ENCODE data around the gene PIF1.
"Not testable (repeated sequence)": the region's sequence is repeated elsewhere in the genome, so short reads cannot be mapped to it uniquely, and the experiment has no call there.

Gene PIF1

GRCh38 chr15:64810497-64811326, 14.7 kb downstream of the PIF1 start:
- no peak for DNase-seq (ENCODE audit: low read depth in 2 of 2)

- DNase-seq (ENCODE audit: low read depth in 2 of 2) = peak; percentile 55 to 60
Measured at GRCh38 chr15:64809649-64810496, 15.6 kb downstream of the PIF1 start.

- DNase-seq (ENCODE audit: low read depth in 2 of 2) = no peak
Measured at GRCh38 chr15:64808785-64809453, 16.5 kb downstream of the PIF1 start.

- no peak for DNase-seq (ENCODE audit: low read depth in 2 of 2)
Measured at GRCh38 chr15:64807751-64808222, 17.7 kb downstream of the PIF1 start.

GRCh38 chr15:64807051-64807749, 18.2 kb downstream of the PIF1 start:
- no peak for DNase-seq (ENCODE audit: low read depth in 2 of 2)

GRCh38 chr15:64806509-64806908, 18.9 kb downstream of the PIF1 start:
- DNase-seq (ENCODE audit: low read depth in 2 of 2) = no peak

GRCh38 chr15:64804619-64805018, 20.8 kb downstream of the PIF1 start:
- no peak for DNase-seq (ENCODE audit: low read depth in 2 of 2)

- DNase-seq (ENCODE audit: low read depth in 2 of 2) = no peak
Measured at GRCh38 chr15:64803526-64803925, 21.9 kb downstream of the PIF1 start.

GRCh38 chr15:64800476-64800875, 25.0 kb downstream of the PIF1 start:
- DNase-seq (ENCODE audit: low read depth in 2 of 2) = no peak

- not testable (repeated sequence) for DNase-seq (ENCODE audit: low read depth in 2 of 2)
Measured at GRCh38 chr15:64798905-64799304, 26.5 kb downstream of the PIF1 start.

- DNase-seq (ENCODE audit: low read depth in 2 of 2) = not testable (repeated sequence)
Measured at GRCh38 chr15:64795921-64796320, 29.5 kb downstream of the PIF1 start.

GRCh38 chr15:64795299-64795698, 30.1 kb downstream of the PIF1 start:
- DNase-seq (ENCODE audit: low read depth in 2 of 2) = not testable (repeated sequence)

- DNase-seq (ENCODE audit: low read depth in 2 of 2) = no peak
Measured at GRCh38 chr15:64792282-64792681, 33.2 kb downstream of the PIF1 start.

GRCh38 chr15:64791401-64791800, 34.0 kb downstream of the PIF1 start:
- DNase-seq (ENCODE audit: low read depth in 2 of 2) = no peak

GRCh38 chr15:64783796-64784195, 41.7 kb downstream of the PIF1 start:
- DNase-seq (ENCODE audit: low read depth in 2 of 2) = no peak

- no peak for DNase-seq (ENCODE audit: low read depth in 2 of 2)
Measured at GRCh38 chr15:64782751-64783150, 42.7 kb downstream of the PIF1 start.

- no peak for DNase-seq (ENCODE audit: low read depth in 2 of 2)
Measured at GRCh38 chr15:64781299-64781698, 44.1 kb downstream of the PIF1 start.

- DNase-seq (ENCODE audit: low read depth in 2 of 2) = no peak
Measured at GRCh38 chr15:64780600-64781156, 44.8 kb downstream of the PIF1 start.

GRCh38 chr15:64779630-64780029, 45.8 kb downstream of the PIF1 start:
- DNase-seq (ENCODE audit: low read depth in 2 of 2) = no peak

- no peak for DNase-seq (ENCODE audit: low read depth in 2 of 2)
Measured at GRCh38 chr15:64779024-64779423, 46.4 kb downstream of the PIF1 start.

- no peak for DNase-seq (ENCODE audit: low read depth in 2 of 2)
Measured at GRCh38 chr15:64776402-64776786, 49.1 kb downstream of the PIF1 start.

Data from stimulated activated CD4-positive, alpha-beta T cell treated with anti-CD3 and anti-CD28 coated beads, Interleukin-1b, Interleukin-23, amount 100 ng/mL, for 4 hours (primary cell).